ENCODE measurements around the gene CRABP1. TPM values are rescaled to one million over a fixed set of nuclear protein-coding genes. Genes with fewer than 3 reads are reported as not detected.

Gene CRABP1
- total RNA-seq, 4 donors from 2014 or later = not detected

- Histone ChIP-seq H3K27me3 (no peaks in the 10 kb centered on the region), H3K4me3 (no peak overlapping the region)
- TF ChIP-seq POLR2A (IDR thresholded peaks at IDR 0.05; ENCODE audit: low read depth) (no peak), POLR2AphosphoS5 (IDR thresholded peaks at IDR 0.05) (no peak), EP300 (IDR thresholded peaks at IDR 0.05) (no peak), CTCF (IDR thresholded peaks at IDR 0.05) (no peak)
Observed at GRCh38 chr15:78325092-78325843, 14.9 kb upstream of the CRABP1 start.

GRCh38 chr15:78327466-78327865, 12.7 kb upstream of the CRABP1 start:
- no peaks in the 10 kb centered on the region for H3K27me3 ChIP-seq
- no peak overlapping the region for H3K27ac ChIP-seq (replicated peaks in 1 of 4)
- 67% methylated on average over 1 of the region's 1 CpG for WGBS
- intact Hi-C loops (cut with DNase I) = no loop called here
- TF ChIP-seq CTCF (IDR thresholded peaks at IDR 0.05) = no peak
- no peak for TF ChIP-seq EP300 (IDR thresholded peaks at IDR 0.05)
- no peak for TF ChIP-seq POLR2AphosphoS5 (IDR thresholded peaks at IDR 0.05)
- TF ChIP-seq POLR2A (IDR thresholded peaks at IDR 0.05; ENCODE audit: low read depth) = no peak
- no peak overlapping the region for H3K4me3 ChIP-seq
- no peaks in the 10 kb centered on the region for H3K9me3 ChIP-seq
- no peaks in the 10 kb centered on the region for H3K36me3 ChIP-seq
- no peak for DNase-seq (ENCODE audit: extremely low spot score)
- H3K4me1 ChIP-seq = no peaks in the 10 kb centered on the region

More at GRCh38 chr15:78325092-78325843, 14.9 kb upstream of the CRABP1 start:
- WGBS = 74% methylated on average over 7 of the region's 7 CpGs
- H3K27ac ChIP-seq (replicated peaks in 1 of 4) = no peak overlapping the region
- intact Hi-C loops (cut with DNase I) = no loop called here
- no peaks in the 10 kb centered on the region for H3K9me3 ChIP-seq
- no peaks in the 10 kb centered on the region for H3K36me3 ChIP-seq
- no peaks in the 10 kb centered on the region for H3K4me1 ChIP-seq
- no peak for DNase-seq (ENCODE audit: extremely low spot score)

GRCh38 chr15:78329625-78330024, 10.5 kb upstream of the CRABP1 start:
- Histone ChIP-seq H3K36me3 (no peaks in the 10 kb centered on the region), H3K27me3 (no peaks in the 10 kb centered on the region), H3K4me3 (no peak overlapping the region), H3K9me3 (no peaks in the 10 kb centered on the region), H3K4me1 (no peaks in the 10 kb centered on the region), H3K27ac (replicated peaks in 1 of 4) (no peak overlapping the region)
- no peak for TF ChIP-seq EP300 (IDR thresholded peaks at IDR 0.05)
- no peak for DNase-seq (ENCODE audit: extremely low spot score)
- intact Hi-C loops (cut with DNase I) = no loop called here
- 59% methylated on average over 4 of the region's 4 CpGs for WGBS

GRCh38 chr15:78334845-78335244, 5.3 kb upstream of the CRABP1 start:
- Histone ChIP-seq H3K4me3 (no peak overlapping the region), H3K27me3 (peaks cover 0 to 49% (median 5%) of the 10 kb centered on the region in 4 donors), H3K9me3 (no peaks in the 10 kb centered on the region), H3K27ac (replicated peaks in 1 of 4) (no peak overlapping the region), H3K36me3 (no peaks in the 10 kb centered on the region), H3K4me1 (peaks cover 0 to 1% (median 0%) of the 10 kb centered on the region in 4 donors)
- no peak for DNase-seq (ENCODE audit: extremely low spot score)
- intact Hi-C loops (cut with DNase I) = no loop called here
- WGBS = 95% methylated on average over 3 of the region's 3 CpGs
- no peak for TF ChIP-seq POLR2A (IDR thresholded peaks at IDR 0.05; ENCODE audit: low read depth)
- TF ChIP-seq CTCF (IDR thresholded peaks at IDR 0.05) = no peak
- TF ChIP-seq POLR2AphosphoS5 (IDR thresholded peaks at IDR 0.05) = no peak
- no peak for TF ChIP-seq EP300 (IDR thresholded peaks at IDR 0.05)

GRCh38 chr15:78335985-78336384, 4.2 kb upstream of the CRABP1 start:
- TF ChIP-seq POLR2A (IDR thresholded peaks at IDR 0.05; ENCODE audit: low read depth) (no peak), POLR2AphosphoS5 (IDR thresholded peaks at IDR 0.05) (no peak), EP300 (IDR thresholded peaks at IDR 0.05) (no peak), CTCF (IDR thresholded peaks at IDR 0.05) (no peak)
- intact Hi-C loops (cut with DNase I) = no loop called here
- no peaks in the 10 kb centered on the region for H3K36me3 ChIP-seq
- H3K9me3 ChIP-seq = no peaks in the 10 kb centered on the region
- no peak for DNase-seq (ENCODE audit: extremely low spot score)
- H3K27me3 ChIP-seq = peaks cover 0 to 61% (median 16%) of the 10 kb centered on the region in 4 donors
- H3K27ac ChIP-seq (replicated peaks in 1 of 4) = no peak overlapping the region
- peaks cover 6 to 13% (median 8%) of the 10 kb centered on the region in 4 donors for H3K4me1 ChIP-seq
- 93% methylated on average over 4 of the region's 4 CpGs for whole genome bisulfite sequencing
- no peak overlapping the region for H3K4me3 ChIP-seq
